Left lung (tissue), 10 donors: ENCODE measurements around the gene UBE2V1. TPM values are rescaled to one million over a fixed set of nuclear protein-coding genes. Genes with fewer than 3 reads are reported as not detected.
A peak's percentile ranks its signal among the peaks of the same experiment; 100 is the strongest.

ENCODE experiments used
- ATAC-seq: fragments of 200-7000 bp; cut with Tn5 transposase; one replicate; pipeline ENCODE4 v1.9.1; 2020; ENCODE audit warnings: moderate library complexity
- DNase-seq, 4 donors: peaks; one replicate each; pipeline ENCODE4 v3.0.0-alpha.2; 2013 to 2020
- H3K27ac ChIP-seq, 2 donors: fragments of 200-600 bp; sonication (generic) in 1 of 2; one replicate each; pipeline versions ENCODE4 v1.5.0 to v1.8.0; 2020 to 2021
- H3K27me3 ChIP-seq, 2 donors: fragments of 200-600 bp; sonication (generic) in 1 of 2; one replicate each; pipeline versions ENCODE4 v1.5.0 to v1.8.0; 2020 to 2021
- H3K36me3 ChIP-seq, 2 donors: fragments of 200-600 bp; sonication (generic) in 1 of 2; one replicate each; pipeline versions ENCODE4 v1.5.0 to v1.8.0; 2020 to 2021
- H3K4me1 ChIP-seq, 2 donors: fragments of 200-600 bp; one replicate each; pipeline ENCODE4 v1.8.0; 2021
- H3K4me3 ChIP-seq, 2 donors: fragments of 200-600 bp; sonication (generic) in 1 of 2; one replicate each; pipeline versions ENCODE4 v1.5.0 to v1.8.0; 2020 to 2021; ENCODE audit warnings: mild to moderate bottlenecking in 1 of 2
- H3K9me3 ChIP-seq, 2 donors: fragments of 200-600 bp; sonication (generic) in 1 of 2; one replicate each; pipeline versions ENCODE4 v1.5.0 to v1.8.0; 2020 to 2021
- intact Hi-C, 2 donors: fragments of 100-400 bp; cut with DNase I; formaldehyde crosslinking; loops; one replicate each; pipeline versions ENCODE4 v1.11.2 to v1.14.2; 2022
- polyA plus RNA-seq, 6 donors: library from polyadenylated mRNA; unstranded; fragments of 120-200 nt; gene quantifications; one replicate each; pipeline ENCODE4 v1.2.1, GENCODE V29; 2013; ENCODE audit not compliant: insufficient read length in 6 of 6
- total RNA-seq, 2 donors: library from RNA; stranded (reverse); fragmentation: NEBNext Ultra II Directional; extraction: Animal tissue kit (Norgen Biotek cat#: 25700); gene quantifications; one replicate each; pipeline ENCODE4 v1.2.1, GENCODE V29; 2021
- TF ChIP-seq, protein P1 (sequence below), 2 donors: fragments of 200-600 bp; sonication (generic) in 1 of 2; IDR thresholded peaks; one replicate each; pipeline versions ENCODE4 v1.5.0 to v1.8.0; 2021; ENCODE audit warnings: antibody characterized with exemption in 2 of 2
- donor health status: DM: no; HTN: yes; CAD: no.
- donor health status: DM: no; HTN: no; CAD: no.

UBE2V1 gene
- total and polyA plus RNA-seq, 8 donors = 72.6 to 178 (median 152) TPM

DNA sequence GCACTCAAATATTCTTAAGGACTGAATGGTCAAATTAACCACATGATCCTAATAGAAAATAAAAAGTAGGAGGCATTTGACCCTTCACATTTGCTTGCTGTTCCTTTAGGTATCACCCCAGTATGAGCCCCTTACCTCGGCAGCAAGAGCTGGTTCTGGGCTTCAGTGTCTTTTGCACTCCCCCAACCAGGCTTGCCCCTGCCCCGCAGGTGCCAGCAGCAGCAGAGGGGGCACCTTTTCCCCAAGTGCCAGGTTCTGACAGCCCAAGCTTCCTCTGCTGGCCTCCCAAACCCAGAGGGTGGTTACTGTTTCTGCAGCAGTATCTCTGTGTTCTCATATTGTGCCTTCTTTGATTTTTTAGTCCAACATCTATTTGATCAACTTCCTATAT is 23.2 kb downstream of the UBE2V1 start:
- Histone ChIP-seq H3K27ac (no peak overlapping the region), H3K9me3 (no peaks in the 10 kb centered on the region), H3K4me1 (peaks cover 11 to 33% of the 10 kb centered on the region in 2 donors), H3K27me3 (no peaks in the 10 kb centered on the region), H3K36me3 (peaks cover 0 to 47% of the 10 kb centered on the region in 2 donors), H3K4me3 (no peak overlapping the region)
- TF ChIP-seq, protein P1, sequence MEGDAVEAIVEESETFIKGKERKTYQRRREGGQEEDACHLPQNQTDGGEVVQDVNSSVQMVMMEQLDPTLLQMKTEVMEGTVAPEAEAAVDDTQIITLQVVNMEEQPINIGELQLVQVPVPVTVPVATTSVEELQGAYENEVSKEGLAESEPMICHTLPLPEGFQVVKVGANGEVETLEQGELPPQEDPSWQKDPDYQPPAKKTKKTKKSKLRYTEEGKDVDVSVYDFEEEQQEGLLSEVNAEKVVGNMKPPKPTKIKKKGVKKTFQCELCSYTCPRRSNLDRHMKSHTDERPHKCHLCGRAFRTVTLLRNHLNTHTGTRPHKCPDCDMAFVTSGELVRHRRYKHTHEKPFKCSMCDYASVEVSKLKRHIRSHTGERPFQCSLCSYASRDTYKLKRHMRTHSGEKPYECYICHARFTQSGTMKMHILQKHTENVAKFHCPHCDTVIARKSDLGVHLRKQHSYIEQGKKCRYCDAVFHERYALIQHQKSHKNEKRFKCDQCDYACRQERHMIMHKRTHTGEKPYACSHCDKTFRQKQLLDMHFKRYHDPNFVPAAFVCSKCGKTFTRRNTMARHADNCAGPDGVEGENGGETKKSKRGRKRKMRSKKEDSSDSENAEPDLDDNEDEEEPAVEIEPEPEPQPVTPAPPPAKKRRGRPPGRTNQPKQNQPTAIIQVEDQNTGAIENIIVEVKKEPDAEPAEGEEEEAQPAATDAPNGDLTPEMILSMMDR (IDR thresholded peaks at IDR 0.05) = no peak
- intact Hi-C loops = no loop called here
- ATAC-seq (no peak), DNase-seq (no peak)

DNA sequence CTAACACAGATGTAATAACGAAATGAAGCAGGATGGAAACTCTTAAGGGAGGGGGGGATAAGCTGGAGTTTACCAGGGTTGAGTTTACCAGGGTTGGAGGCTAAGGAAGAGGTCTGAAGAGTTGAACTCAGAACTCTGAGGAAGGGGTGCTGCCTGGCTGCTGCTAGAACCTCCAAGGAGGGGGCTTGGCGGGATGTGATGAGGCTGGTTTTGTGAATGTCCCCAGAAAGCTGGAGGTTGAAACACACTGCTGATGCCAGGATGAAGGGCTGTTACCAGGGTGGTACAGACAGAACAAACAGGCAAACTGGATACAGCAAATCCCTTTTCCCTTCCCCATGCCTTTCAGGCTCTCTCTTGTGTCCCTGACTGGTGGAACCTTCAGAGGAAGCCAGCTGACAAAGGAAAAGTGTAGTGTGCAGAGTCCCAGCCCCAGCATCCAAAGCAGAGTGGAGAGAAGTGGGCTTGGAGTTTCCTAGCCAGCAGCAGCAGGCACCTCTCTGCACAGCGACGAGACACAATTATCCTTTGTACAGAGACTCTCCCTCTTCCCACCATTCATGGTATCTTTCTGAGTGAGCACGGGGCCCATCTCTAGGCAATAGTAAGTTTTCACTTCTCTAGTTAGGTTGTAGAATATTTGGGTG is 23.7 kb downstream of the UBE2V1 start:
- no peaks in the 10 kb centered on the region for H3K9me3 ChIP-seq
- H3K4me3 ChIP-seq = no peak overlapping the region
- H3K36me3 ChIP-seq = peaks cover 0 to 41% of the 10 kb centered on the region in 2 donors
- no peak overlapping the region for H3K27ac ChIP-seq
- intact Hi-C loops = no loop called here
- DNase-seq (no peak), ATAC-seq (no peak)
- peaks cover 11 to 33% of the 10 kb centered on the region in 2 donors for H3K4me1 ChIP-seq
- no peaks in the 10 kb centered on the region for H3K27me3 ChIP-seq
- TF ChIP-seq, protein P1 (IDR thresholded peaks at IDR 0.05) = no peak

DNA sequence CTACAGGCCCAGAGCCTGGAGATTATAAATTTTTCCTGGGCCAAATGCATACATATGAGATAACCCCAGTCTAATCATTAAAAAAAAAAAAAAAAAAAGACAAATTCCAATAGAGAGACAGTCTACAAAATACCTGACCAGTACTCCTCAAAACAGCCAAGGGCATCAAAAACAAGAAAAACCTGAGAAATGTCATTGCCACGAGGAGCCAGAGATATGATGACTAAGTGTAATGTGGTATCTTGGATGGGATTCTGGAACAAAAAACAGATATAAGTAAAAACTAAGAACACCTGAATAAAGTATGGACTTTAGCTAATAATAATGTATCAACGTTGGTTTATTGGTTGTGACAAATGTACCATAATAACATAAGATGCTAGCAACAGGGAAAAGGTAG is 24.9 kb downstream of the UBE2V1 start:
- peaks cover 0 to 42% of the 10 kb centered on the region in 2 donors for H3K36me3 ChIP-seq
- ATAC-seq = no peak
- TF ChIP-seq, protein P1 (IDR thresholded peaks at IDR 0.05) = no peak
- DNase-seq = no peak
- no peaks in the 10 kb centered on the region for H3K27me3 ChIP-seq
- H3K4me3 ChIP-seq = no peak overlapping the region
- H3K27ac ChIP-seq = peak overlapping the region; percentile 63 to 83
- no peaks in the 10 kb centered on the region for H3K9me3 ChIP-seq
- peaks cover 11 to 28% of the 10 kb centered on the region in 2 donors for H3K4me1 ChIP-seq
- intact Hi-C loops = no loop called here

- H3K27me3 ChIP-seq = no peaks in the 10 kb centered on the region
- H3K9me3 ChIP-seq = no peaks in the 10 kb centered on the region
- TF ChIP-seq, protein P1 (IDR thresholded peaks at IDR 0.05) = peak; percentile 63 to 77
- H3K4me3 ChIP-seq = peak overlapping the region in 1 of 2 donors; percentile 15
- peak; percentile 80 for ATAC-seq
- intact Hi-C loops = no loop called here
- peak overlapping the region; percentile 63 to 83 for H3K27ac ChIP-seq
- H3K4me1 ChIP-seq = peaks cover 11 to 27% of the 10 kb centered on the region in 2 donors
- H3K36me3 ChIP-seq = peaks cover 0 to 53% of the 10 kb centered on the region in 2 donors
- DNase-seq = peak in 3 of 4 donors; percentile 35 to 69 (median 55)
These were observed 27.2 kb downstream of the UBE2V1 start for GRCh38 chr20:50085481-50086365.

DNA sequence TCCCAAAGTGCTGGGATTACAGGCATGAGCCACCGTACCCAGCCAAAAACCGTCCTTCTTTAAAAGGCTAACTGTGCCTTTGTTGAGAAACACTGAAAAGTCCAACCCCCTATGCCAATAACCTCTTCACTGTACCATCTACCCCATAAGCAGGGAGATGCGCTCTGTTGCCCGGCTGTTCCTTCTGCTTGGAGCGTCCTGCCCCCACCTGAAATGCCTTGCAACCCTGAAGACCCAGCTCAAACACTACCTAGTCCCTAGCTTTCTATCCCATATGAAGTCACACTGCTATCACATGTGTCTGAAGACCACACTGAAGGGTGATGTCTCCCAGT is 27.8 kb downstream of the UBE2V1 start:
- no peak overlapping the region for H3K4me3 ChIP-seq
- no peaks in the 10 kb centered on the region for H3K9me3 ChIP-seq
- TF ChIP-seq, protein P1 (IDR thresholded peaks at IDR 0.05) = no peak
- DNase-seq = no peak
- peaks cover 0 to 47% of the 10 kb centered on the region in 2 donors for H3K36me3 ChIP-seq
- H3K27ac ChIP-seq = peak overlapping the region in 1 of 2 donors; percentile 83
- ATAC-seq = no peak
- H3K27me3 ChIP-seq = no peaks in the 10 kb centered on the region
- intact Hi-C loops = no loop called here
- peaks cover 11 to 27% of the 10 kb centered on the region in 2 donors for H3K4me1 ChIP-seq
